Stimulated activated CD8-positive, alpha-beta memory T cell treated with anti-CD3 and anti-CD28 coated beads, Interleukin-12 subunit alpha, Interleukin-12 subunit beta, amount 100 ng/mL, for 1 hour (primary cell): ENCODE data around the gene NKPD1.

Experiments
- DNase-seq: peaks from one replicate; pipeline ENCODE4 v3.0.0-alpha.2; 2020; ENCODE audit warnings: low read depth

NKPD1 gene

DNA sequence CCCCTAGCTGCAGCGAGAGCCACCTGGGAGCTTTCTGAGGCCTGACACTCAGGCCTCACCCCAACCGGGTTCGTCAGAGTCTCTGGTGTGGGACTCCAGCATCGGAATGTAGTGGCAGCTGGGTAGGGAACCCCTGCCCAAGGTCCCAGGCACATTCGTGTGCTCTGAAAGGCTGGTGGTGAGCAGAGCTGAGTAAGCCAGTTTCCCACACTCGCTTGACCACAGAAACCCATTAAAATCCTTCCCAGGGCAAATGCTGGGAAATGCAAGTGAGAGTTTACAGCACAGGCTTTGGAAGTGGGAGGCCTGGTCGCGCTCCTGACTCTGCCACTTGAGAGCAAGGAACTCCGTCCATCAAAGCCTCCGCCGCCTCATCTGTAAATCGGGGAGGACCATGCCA is 13.0 kb upstream of the NKPD1 start:
- DNase-seq, result no peak

DNA sequence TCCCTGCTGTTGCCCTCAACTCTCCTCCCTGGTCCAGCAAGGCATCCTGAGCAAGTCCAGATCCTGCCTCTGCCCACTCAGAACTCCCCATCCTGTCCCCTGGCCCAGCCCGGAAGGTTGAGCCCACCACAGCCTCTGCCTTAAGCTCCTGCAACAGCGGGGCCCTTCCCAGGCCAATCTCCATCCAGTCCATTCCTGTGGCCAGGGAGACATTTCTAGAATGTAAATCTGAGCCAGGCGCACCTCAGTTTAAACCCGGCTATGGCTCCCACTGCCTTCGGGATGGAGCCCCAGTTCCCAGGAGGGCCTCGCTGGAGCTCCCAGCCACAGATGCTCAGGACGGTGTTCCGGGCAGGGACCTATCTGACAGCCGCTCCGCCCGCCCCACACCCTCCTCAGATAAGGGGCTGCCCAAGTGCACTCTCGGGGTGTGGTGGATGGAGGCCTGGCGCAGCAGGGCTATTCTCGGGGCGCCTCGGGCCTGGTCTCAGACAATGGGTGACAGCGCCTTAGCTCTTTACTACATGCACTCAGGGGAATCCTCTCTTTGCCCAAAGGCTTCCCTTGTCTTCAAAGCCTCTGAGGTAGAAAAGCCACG is 11.9 kb upstream of the NKPD1 start:
- no peak for DNase-seq

DNA sequence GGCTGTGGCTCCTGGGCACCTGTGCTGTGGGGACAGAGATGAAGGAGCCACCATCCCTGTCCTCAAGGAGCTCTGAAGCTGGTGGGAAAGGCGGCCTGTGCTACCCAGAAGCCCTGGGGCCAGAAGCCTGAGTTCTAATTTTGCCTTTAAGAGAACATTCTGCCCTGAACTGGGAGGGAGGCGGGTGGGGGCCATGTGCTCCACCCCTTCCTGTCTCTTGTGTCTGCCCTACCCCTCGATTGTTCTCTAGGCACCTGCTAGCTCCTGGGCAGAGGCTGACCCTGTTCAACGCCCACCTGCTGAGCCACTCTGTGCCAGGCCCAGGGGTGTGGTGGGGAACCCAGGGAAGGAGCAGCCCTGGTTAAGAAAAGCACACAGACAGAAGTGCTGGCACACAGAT is 11.4 kb upstream of the NKPD1 start:
- DNase-seq, result no peak

DNA sequence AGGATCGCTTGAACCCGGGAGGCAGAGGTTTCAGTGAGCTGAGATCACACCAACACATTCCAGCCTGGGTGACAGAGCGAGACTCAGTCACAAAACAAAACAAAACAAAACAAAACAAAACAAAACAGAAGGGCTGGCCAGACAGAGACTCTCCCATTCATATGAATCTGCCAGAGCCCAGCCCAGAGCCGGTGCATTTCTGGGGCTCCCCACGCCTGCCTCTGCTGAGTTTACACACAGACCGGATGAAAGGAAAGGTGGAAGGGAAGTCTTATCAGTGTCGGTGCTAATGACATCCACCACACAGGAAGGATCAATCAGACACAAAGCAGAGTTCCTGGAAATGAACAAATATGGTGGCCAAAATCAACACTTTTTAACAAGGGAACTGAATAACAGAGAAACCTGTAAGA is 10.4 kb upstream of the NKPD1 start:
- DNase-seq, result no peak

DNA sequence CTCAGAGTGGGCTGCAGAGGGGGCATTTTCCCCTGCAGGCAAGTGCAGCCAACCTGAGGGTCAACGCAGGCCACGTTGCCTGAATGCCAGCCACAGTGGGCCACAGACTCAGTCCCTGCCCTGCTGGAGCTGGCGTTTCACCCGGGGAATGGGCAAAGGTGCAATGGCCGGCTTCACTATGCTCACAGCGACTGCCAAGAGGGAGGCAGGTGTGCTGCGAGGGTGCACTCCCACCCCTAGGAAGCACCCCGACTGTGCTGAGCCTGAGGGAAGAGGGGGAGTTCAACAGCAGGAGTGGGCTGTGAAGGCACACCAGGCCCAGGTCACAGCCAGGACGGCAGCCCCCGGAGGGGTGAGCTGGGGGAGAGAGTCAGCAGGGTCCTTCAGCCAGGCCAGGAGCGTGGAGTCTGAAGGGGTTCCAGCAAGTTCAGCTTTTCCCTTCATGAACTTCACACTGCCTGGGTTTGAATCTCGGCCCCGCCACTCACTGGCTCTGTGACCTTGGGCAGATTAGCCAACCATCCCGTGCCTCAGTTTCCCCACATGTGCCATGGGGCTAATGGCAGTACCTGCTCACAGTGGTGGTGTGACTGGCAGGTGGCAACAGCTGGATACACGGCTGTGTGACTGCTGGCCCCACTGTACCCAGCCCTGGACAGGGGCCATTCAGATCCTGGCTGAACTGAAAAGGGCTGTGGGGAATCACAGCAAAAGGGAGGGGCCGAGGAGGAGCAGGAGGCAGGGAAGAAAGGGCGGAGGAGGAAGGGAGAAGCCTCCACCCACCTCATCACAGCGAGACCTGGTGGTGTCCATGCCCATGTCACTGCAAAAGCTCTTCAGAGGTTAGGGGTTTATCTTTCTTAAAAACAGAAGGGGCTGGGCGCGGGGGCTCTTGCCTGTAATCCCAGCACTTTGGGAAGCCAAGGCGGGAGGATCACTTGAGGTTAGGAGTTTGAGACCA is 9.6 kb upstream of the NKPD1 start:
- DNase-seq, result no peak

DNA sequence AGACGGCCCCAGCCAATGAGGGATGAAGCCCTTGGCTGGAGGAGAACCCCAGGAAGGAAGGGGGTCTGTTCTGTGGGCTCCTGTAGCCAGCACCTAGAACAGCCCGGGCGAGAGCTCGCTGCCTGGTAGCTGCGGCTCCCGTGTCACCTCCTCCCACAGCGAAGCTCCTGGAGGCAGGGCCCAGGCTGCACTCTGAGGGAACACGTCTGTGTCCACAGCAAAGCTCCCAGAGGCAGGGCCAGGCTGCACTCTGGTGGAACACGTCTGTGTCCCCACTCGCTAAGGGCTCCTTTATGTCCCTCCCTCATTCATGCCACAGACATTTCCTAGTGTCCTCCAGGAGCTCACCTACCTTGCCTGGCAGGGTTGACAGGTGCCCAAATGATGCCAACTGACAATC is 8.8 kb upstream of the NKPD1 start:
- DNase-seq, result no peak

DNA sequence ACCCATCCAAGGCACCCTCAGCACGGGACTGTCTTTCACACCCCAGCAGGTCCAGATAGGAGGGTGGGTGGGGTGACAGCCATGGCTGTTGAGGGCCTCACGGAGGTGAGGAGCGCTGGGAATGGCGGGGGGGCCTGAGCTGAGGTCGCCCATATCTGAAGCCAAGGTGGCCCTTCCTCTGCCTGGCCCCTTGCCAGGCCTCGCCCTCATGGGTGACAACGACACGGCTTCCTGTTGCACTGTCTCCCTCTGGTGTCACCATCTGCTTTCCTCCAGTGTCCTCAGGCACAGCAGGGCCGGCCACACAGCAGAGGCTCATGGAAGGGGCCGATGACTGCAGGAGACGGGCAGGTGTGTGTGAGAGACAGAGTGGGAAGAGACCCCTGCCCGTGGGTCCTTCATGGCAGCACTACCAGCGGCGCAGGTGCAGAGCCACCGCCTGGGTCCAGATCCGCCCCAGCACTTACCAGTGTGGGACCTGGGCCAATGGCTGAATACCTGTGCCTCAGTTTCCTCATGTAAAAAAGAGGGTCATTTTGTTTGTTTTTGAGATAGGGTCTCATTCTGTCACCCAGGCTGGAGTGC is 8.1 kb upstream of the NKPD1 start:
- no peak for DNase-seq

DNA sequence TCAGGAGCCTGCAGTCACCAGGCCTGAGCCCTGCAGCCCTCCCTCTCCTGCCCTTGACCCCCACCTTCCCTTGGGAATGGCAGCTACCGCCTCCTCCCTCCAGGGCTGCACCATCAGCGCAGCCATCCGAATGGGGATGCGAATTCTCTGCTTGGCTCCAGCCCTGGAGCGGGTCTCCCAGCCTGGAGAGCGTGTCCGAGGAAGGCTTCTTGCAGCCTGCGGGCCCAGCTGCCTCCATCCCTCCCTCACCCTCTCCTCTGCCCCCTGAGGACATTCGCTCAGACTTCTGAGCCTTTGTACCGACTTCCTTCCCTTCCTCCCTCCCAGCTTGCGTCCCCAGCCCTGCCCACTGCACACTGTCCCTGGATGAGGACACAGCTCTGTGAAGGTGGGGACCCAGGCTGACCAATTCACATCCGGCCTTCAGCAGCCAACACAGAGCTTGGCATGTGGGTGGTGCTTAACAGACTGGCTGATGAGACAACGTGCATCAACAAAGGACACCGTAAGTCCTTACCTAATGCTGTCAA is 6.0 kb upstream of the NKPD1 start:
- DNase-seq, result no peak

DNA sequence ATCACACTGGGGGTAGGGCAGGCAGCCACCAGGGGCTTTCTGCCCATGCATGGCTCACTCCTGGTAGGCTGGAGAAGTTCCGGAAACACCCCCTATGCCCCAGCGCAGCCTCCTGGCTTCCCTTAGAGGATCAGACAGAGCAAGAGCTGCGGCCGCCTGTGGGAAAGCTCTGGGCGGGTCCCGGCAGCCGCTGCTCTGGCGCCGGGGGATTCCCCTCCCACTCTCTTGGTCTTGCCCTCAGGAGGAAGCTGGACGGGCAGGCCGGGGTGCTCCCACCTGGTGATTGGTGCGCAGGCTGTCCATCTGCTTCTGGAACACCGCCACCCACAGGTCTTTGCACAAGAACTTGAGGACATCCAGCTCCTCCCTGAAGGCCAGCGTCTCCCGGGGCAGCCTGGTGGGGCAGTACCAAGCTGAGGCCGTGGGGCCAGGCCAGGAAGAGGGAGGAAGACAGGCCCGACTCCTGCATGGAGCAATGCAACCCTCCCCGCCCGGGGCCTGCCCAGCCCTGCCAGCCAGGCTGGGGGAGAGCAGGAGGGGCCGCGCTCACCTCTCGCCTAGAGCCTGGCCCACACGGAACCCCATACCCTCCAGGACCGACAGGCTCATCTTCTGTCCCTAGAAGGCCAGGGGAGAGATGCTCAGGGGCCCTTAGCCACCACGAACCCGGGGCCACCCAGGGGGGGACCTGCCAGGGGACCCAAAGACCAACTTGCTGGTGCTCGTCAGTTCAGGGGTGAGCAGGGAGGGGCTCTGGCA is 4.0 kb upstream of the NKPD1 start:
- DNase-seq, result no peak

DNA sequence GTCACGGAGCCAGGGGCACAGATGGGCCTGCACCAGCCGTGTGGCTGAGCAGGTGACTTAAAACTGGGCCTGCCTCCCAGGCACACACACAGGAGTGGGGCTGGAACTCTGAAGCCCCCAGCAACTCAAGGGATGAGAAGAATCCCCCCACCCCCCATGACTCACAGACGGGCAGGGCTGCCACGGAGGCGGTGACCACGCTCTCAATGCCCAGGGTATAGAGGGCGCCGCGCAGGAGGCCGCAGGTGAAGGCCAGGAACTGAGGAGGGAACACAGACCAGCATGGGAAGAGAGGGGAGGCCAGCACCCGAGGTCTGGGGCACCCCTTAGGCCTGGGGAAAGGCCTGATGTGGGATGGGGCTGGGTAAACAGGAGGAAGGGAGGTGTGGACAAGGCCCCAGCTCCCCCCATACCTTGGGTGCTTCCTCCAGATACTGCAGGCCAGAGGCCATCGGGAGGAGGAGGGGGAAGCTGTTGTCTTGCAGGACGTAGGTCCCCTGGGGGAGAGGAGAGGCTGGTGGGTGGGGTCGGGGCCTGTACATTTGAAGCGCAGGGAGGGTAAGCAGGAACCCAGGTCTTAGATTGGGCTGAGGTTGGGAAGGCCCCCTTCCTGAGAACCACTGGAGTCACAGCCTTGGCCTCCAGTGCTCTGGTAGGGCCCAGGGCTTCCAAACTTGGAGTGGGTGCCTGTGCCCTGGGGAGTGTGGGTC is 3.1 kb upstream of the NKPD1 start:
- no peak for DNase-seq

DNA sequence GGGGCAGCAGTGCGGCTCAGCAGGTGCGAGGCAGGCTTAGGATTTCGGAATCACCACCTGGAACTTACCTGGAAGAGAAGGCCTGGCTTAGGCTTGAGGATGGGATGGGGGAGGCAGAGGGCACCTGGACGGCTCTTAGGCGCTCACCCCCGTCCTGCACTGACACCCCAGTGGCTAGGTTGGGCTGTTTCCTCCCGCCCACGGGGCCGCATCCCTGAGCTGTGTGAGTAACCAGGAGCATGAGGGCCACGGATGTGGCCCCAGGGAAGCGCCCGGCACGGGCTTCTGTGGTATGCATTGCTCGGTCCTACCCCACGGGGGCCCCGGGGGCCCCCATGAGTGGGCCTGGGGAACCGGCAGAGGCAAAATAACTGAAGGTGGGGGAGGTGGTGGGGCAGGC is 2.4 kb upstream of the NKPD1 start:
- DNase-seq, result no peak

DNA sequence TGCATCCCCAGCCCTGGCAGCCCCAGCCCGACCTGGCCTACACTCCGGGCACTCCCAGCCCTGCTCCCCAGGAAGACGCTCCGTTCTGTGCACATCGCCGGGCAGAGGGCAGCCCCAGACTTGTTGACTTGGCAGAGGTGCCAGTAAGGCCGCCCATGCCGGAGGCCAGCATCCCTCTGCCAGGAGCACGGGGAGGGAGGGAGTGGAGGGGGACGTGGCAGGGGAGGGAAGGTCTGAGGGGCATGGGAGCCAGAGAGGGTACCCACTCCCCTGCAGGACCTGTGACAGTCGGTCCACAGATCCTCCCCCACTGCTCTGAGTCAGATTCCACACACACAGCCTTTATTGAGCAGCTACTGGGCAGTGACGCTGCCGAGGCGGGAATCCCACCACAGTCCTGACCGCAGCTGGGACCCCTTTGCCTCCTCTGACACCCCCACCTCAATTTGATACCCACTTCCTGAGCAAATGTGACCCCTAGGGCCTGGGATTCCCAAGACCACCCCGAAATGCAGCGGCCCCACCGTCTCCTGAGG is 1.9 kb upstream of the NKPD1 start:
- DNase-seq, result no peak

DNA sequence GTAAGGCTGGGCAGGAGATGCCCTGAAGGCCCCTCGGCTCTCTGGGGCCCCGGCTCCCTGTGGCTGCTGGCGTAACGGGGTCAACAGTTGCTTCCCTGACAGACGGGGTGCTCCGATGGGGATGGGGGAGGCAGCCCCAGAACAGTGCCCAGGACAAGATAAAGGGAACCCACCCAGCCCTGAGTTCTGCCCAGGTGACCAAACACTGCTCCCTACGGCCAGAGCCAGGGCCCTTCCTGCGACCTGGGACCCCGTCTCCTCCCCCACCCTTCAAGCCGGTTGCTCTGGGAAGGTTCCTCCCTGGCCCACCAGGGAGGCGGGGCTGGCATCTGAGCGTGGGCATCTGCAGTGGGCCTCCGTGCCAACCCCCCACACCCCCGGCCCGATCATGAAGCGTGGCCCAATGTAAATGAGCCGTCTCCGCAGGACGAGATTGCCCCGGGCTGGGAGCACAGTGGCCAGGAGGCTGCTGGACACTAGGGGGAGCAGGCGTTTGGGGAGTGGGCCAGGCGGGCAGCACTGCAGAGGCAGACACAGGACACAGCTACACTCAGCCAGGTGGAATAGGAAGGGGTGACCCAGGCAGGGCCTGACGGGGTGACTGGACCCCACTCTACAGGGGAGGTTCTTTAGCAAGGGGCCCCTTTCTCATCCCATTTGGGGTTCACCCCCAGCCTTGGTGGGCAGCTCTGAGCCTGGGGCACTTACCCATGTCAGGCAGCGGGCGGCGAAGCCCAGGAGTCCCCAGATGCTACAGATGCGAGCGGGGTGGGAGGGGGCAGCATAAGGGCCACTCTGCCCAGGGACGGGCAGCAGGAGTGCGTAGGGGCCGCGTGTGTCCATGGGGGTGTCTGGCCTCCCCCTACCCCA is 1.2 kb upstream of the NKPD1 start:
- DNase-seq, result no peak

DNA sequence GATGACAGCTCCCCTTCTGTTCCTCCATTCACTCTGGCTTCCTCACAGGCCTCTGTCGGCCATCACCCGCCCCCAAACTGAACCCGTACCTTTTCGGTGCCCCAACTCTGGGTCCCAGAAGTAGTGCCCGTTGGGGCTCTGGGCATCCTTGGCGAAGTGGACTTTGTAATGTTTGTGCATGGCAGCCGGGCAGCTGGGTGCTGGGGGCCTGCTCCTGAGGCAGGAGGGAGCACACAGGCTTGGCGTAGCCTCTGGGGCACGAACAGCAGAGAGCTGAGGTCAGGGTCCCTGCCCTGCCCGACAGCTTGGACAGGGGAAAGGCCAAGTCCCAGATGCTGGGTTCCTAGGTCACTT is 834 bp downstream of the NKPD1 start:
- no peak for DNase-seq

DNA sequence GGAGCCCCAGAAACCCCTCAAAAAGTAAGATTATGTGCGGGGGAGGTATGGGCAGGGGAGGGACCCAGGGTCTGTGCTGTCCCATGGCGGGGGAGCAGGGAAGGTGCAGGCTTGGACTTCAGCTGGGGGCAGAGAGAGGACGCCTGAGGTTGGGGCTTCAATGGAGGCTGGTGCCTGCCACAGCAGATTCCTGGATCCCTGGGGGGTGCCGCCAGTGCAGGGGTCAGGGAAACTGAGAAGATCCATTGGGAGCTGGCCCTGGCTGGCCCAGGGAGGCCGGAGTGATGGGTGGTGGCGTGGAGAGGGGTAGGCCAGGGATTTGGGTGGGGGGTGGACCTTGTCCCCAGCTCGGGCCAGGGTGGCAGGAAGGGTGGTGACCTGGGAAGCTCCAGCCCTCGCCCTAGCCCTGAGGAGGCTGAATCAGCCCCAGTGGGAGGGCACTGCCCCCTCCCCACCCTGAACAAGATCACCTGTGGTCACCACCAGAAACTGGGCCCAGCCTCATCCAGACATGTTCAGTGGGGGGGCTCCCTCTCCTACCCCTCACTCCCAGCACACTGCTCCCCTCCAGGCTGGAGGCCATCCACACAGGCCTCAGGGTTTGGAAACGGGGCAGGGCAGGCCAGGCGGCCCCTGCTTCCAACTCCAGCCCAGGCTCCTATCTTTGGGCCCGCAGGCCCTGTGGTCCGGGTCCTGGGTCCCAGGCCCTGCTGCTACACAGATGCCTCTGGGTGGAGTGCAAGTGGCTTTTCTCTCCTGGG is 1.4 kb downstream of the NKPD1 start:
- DNase-seq, result no peak

DNA sequence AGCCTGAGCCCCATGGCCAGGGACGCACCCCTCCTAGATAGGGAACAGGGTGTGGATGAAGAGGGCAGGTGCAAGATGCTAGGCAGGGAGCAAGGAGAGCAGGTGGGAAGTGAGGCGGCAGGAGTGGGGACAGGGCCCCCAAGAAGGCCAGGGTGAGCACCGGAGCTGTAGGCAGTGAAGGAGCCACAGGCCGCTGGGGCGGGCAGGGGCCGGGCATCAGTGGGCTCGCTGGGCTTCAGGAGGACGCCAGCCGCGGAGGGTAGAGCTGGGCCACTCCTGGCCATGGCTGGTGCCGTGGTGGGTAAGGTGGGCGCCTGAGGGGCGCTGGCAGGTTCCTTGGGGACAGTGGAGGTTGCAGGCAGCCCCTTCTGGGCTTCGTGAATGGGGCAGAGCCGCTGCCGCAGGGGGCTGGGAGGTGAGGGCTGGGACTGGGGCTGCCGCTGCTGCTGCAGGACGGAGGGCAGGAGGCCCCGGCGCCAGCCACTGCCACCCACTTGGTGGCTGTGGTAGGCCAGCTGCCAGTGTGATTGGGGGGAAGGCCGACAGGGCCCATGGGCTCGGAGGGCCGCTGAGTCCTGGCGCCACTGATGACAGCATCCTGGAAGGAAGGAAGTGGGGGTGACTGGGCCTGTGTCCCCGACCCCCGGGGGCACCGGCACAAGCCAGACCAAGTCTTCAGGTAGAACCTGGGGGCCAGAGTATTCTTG is 2.1 kb downstream of the NKPD1 start:
- DNase-seq, result no peak

DNA sequence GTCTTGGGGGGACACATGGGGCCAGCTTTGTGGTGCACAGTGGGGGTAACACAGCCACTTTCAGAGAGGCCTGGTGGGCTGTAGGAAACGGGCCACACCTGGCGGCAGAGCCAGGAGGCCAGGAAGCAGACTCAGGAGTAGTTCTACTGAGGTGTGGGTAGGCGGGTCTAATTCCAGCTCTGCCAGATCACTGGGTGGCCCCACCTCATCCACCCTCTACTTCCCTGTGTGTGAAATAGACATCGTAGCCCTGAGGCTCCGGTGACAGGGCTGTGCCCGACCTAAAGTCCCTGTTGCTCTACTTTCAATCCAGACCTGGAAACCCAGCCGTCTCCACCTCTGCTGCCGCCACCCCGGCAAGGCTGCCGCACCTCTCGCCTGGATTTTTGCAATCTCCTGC is 4.0 kb downstream of the NKPD1 start:
- DNase-seq, result no peak

DNA sequence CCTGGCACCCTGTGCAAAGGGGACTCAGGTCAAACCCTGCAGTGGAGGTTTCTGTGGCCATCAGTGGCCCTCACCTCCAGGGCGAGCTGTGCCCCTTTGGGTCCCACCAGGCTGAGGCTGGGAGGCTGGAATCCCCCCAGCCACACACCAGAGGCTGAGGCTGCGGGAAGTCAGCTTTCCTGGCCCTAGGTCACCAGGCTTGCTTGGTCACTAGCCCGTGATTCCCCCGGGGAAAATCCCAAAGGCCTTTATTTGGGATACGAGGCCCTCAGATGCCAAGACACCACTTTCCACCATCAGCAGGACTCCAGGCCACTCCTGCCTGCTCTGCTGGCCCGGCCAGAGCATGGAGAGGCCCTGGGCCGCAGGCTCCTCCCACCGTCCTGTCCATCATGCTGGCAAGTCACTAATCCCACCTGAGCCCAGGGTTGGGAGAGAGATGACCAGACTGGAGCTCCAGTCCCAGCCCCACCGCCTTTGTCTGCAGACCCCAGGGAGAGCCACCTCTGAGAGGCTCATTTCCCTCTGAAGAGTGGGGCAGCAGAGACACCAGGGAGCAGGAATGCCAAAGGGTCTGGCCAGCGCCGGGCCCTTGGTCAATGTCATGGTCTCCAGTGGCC is 4.7 kb downstream of the NKPD1 start:
- DNase-seq, result no peak
